22Rv1 (cell line): ENCODE measurements around the gene SCN7A.

ENCODE experiments used
- CTCF ChIP-seq: fragments of 450-650 bp; IDR thresholded peaks from 2 replicates; pipeline ENCODE4 v1.5.1; 2017; ENCODE audit warnings: mild to moderate bottlenecking
- ZFX ChIP-seq: fragments of 450-650 bp; IDR thresholded peaks from 2 replicates; pipeline ENCODE4 v1.6.1; 2017; ENCODE audit warnings: antibody characterized with exemption, borderline replicate concordance

- no peak; the same call in 1 of the 2 replicates for TF ChIP-seq CTCF
- no peak for TF ChIP-seq ZFX
Measured at GRCh38 chr2:166417669-166418068, 76.4 kb downstream of the SCN7A start.
